Sigmoid colon (tissue), 7 donors: ENCODE results near the gene SLC17A2. TPM values are rescaled to one million over a fixed set of nuclear protein-coding genes. Genes with fewer than 3 reads are reported as not detected.

Experiments
- DNase-seq: peaks from one replicate; pipeline ENCODE4 v3.0.0-alpha.2; 2019
- H3K27ac ChIP-seq, 4 donors: fragments of 200-600 bp; sonication (generic); one replicate each; pipeline ENCODE4 v1.5.1; 2016 to 2019; ENCODE audit warnings: mild to moderate bottlenecking in 1 of 4
- H3K27me3 ChIP-seq, 3 donors: fragments of 200-600 bp; sonication (generic); one replicate each; pipeline ENCODE4 v1.5.1; 2019; ENCODE audit warnings: mild to moderate bottlenecking in 1 of 3
- H3K36me3 ChIP-seq, 4 donors: fragments of 200-600 bp; sonication (generic); one replicate each; pipeline ENCODE4 v1.5.1; 2016 to 2019
- H3K4me1 ChIP-seq, 4 donors: fragments of 200-600 bp; sonication (generic); one replicate each; pipeline ENCODE4 v1.5.1; 2017 to 2019
- H3K4me3 ChIP-seq, 4 donors: fragments of 200-600 bp; sonication (generic); one replicate each; pipeline ENCODE4 v1.5.1; 2017 to 2019; ENCODE audit warnings: mild to moderate bottlenecking in 2 of 4, moderate library complexity in 1 of 4
- H3K9me3 ChIP-seq, 4 donors: fragments of 200-600 bp in 3 of 4; sonication (generic) in 3 of 4; one replicate each; pipeline versions ENCODE4 v1.5.1 to v1.6.1; 2013 to 2019
- EP300 ChIP-seq, 4 donors: sonication (generic); formaldehyde crosslinking; IDR thresholded peaks; one replicate each; pipeline ENCODE4 v1.6.1; 2017; ENCODE audit warnings: antibody characterized with exemption in 4 of 4
- POLR2A ChIP-seq, 2 donors: fragments of 450-650 bp; IDR thresholded peaks; one replicate each; pipeline ENCODE4 v1.6.1; 2016; ENCODE audit warnings: antibody characterized with exemption in 2 of 2, mild to moderate bottlenecking in 2 of 2, moderate library complexity in 2 of 2
- POLR2AphosphoS5 ChIP-seq, 4 donors: sonication (generic); formaldehyde crosslinking; IDR thresholded peaks; one replicate each; pipeline ENCODE4 v1.6.1; 2017; ENCODE audit warnings: antibody characterized with exemption in 4 of 4
- WGBS, 2 donors: extraction: QIAGEN DNeasy Blood & Tissue Kit; methylation state at CpG; one replicate each; pipeline ENCODE4 v1.1.7; 2013; 5-methylcytosine and 5-hydroxymethylcytosine counted together
- intact Hi-C: fragments of 100-400 bp; cut with DNase I; formaldehyde crosslinking; loops from one replicate; pipeline ENCODE4 v1.15.1; 2023
- polyA plus RNA-seq, 3 donors: library from polyadenylated mRNA; stranded (reverse); fragments of 200-250 nt; gene quantifications; one replicate each; pipeline ENCODE4 v1.2.3, GENCODE V29; 2013
- total RNA-seq, 4 donors: library from RNA; depleted of rRNA; stranded (reverse); fragments of >200 nt; gene quantifications; one replicate each; pipeline ENCODE4 v1.1.0, GENCODE V29; 2016
- TF ChIP-seq, protein P1 (sequence below), 4 experiments: fragments of 450-650 bp in 3 of 4; fragments of 200-600 bp in 1 of 4; IDR thresholded peaks; one replicate each; pipeline ENCODE4 v1.5.1; 2016 to 2019; ENCODE audit warnings: antibody characterized with exemption in 4 of 4, mild to moderate bottlenecking in 3 of 4, moderate library complexity in 2 of 4
- donor health status: healthy with polysubstance abuse.
- donor health status: Bipolar disorder and iron deficiency.
- donor health status: healthy.

SLC17A2 gene
- total and polyA plus RNA-seq, 7 donors, result not detected

DNA sequence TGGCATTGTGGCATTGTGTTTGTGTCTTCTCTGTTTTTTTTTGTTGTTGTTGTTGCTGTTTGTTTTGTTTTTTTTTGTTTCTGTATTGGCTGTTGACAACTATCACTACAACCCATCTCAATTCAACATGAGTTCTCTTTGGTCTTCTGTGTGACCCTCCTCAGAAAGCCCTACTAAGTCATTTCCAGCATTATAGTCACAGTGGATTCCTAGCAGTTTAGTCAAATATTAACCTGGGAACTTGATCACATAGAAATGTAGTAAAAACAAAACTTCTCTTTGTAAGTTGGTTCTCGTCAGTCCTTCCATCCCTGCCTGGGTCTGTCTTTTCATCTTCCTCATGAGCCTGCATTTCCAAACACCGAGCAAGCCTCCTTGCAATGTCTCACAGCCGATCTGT, 16.8 kb downstream of the SLC17A2 start:
- TF ChIP-seq POLR2A (IDR thresholded peaks at IDR 0.05), result no peak
- H3K4me1 ChIP-seq, result no peaks in the 10 kb centered on the region
- 68 to 74% methylated on average over 3 of the region's 3 CpGs for WGBS, 2 donors

GRCh38 chr6:25911351-25911750, 19.1 kb downstream of the SLC17A2 start:
- H3K4me1 ChIP-seq, result no peaks in the 10 kb centered on the region
- H3K27ac ChIP-seq, result no peak overlapping the region
- intact Hi-C loops, result no loop called here
- H3K27me3 ChIP-seq, result no peaks in the 10 kb centered on the region
- no peak overlapping the region for H3K4me3 ChIP-seq
- H3K9me3 ChIP-seq, result no peaks in the 10 kb centered on the region
- DNase-seq, result no peak
- WGBS, 2 donors, result 10 to 56% methylated on average over 4 of the region's 4 CpGs
- no peak for TF ChIP-seq EP300 (IDR thresholded peaks at IDR 0.05)
- TF ChIP-seq, protein P1, sequence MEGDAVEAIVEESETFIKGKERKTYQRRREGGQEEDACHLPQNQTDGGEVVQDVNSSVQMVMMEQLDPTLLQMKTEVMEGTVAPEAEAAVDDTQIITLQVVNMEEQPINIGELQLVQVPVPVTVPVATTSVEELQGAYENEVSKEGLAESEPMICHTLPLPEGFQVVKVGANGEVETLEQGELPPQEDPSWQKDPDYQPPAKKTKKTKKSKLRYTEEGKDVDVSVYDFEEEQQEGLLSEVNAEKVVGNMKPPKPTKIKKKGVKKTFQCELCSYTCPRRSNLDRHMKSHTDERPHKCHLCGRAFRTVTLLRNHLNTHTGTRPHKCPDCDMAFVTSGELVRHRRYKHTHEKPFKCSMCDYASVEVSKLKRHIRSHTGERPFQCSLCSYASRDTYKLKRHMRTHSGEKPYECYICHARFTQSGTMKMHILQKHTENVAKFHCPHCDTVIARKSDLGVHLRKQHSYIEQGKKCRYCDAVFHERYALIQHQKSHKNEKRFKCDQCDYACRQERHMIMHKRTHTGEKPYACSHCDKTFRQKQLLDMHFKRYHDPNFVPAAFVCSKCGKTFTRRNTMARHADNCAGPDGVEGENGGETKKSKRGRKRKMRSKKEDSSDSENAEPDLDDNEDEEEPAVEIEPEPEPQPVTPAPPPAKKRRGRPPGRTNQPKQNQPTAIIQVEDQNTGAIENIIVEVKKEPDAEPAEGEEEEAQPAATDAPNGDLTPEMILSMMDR (IDR thresholded peaks at IDR 0.05), result no peak
- no peak for TF ChIP-seq POLR2AphosphoS5 (IDR thresholded peaks at IDR 0.05)
- no peak for TF ChIP-seq POLR2A (IDR thresholded peaks at IDR 0.05)
- H3K36me3 ChIP-seq, result no peaks in the 10 kb centered on the region

More for the DNA sequence above, 16.8 kb downstream of the SLC17A2 start:
- Histone ChIP-seq H3K27ac (no peak overlapping the region), H3K9me3 (no peaks in the 10 kb centered on the region), H3K36me3 (no peaks in the 10 kb centered on the region), H3K4me3 (no peak overlapping the region), H3K27me3 (no peaks in the 10 kb centered on the region)
- DNase-seq, result no peak
- intact Hi-C loops, result no loop called here

- no peak overlapping the region for H3K4me3 ChIP-seq
- intact Hi-C loops, result no loop called here
- H3K36me3 ChIP-seq, result no peaks in the 10 kb centered on the region
- no peak overlapping the region for H3K27ac ChIP-seq
- DNase-seq, result no peak
- TF ChIP-seq POLR2A (IDR thresholded peaks at IDR 0.05), result no peak
- TF ChIP-seq, protein P1 (IDR thresholded peaks at IDR 0.05), result no peak
- no peak for TF ChIP-seq EP300 (IDR thresholded peaks at IDR 0.05)
- TF ChIP-seq POLR2AphosphoS5 (IDR thresholded peaks at IDR 0.05), result no peak
- WGBS, 2 donors, result 67 to 82% methylated on average over 1 of the region's 1 CpG
- no peaks in the 10 kb centered on the region for H3K4me1 ChIP-seq
- no peaks in the 10 kb centered on the region for H3K9me3 ChIP-seq
- H3K27me3 ChIP-seq, result no peaks in the 10 kb centered on the region
Observed at GRCh38 chr6:25907475-25908014, 22.9 kb downstream of the SLC17A2 start.

- Histone ChIP-seq H3K4me1 (no peaks in the 10 kb centered on the region), H3K9me3 (no peaks in the 10 kb centered on the region), H3K4me3 (no peak overlapping the region), H3K27ac (no peak overlapping the region), H3K36me3 (no peaks in the 10 kb centered on the region), H3K27me3 (no peaks in the 10 kb centered on the region)
- no peak for TF ChIP-seq POLR2AphosphoS5 (IDR thresholded peaks at IDR 0.05)
- TF ChIP-seq POLR2A (IDR thresholded peaks at IDR 0.05), result no peak
- TF ChIP-seq EP300 (IDR thresholded peaks at IDR 0.05), result no peak
- TF ChIP-seq, protein P1 (IDR thresholded peaks at IDR 0.05), result no peak
- intact Hi-C loops, result no loop called here
- 94 to 96% methylated on average over 4 of the region's 4 CpGs for WGBS, 2 donors
- DNase-seq, result no peak
Observed at GRCh38 chr6:25903467-25904099, 26.9 kb downstream of the SLC17A2 start.

DNA sequence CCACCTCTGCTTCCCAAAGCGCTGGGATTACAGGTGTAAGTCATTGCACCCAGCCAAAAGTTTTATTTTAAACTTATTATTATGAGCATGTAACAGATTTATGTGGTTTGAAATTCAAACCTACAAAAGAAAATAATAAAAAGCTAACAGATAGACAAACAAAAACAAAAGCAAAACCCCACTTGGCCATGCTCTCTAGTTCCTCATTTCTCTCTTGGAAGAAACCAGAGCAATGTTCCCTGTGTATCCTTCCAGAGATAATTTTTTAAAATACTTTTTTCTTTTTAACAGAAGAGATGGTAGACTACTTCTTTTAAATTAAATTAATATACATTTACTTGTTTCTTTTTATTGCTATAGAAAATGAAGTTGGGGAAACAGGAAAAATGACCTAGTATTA, 28.4 kb downstream of the SLC17A2 start:
- no peak for DNase-seq
- Histone ChIP-seq H3K4me3 (no peak overlapping the region), H3K36me3 (no peaks in the 10 kb centered on the region), H3K4me1 (no peaks in the 10 kb centered on the region), H3K27me3 (no peaks in the 10 kb centered on the region), H3K27ac (no peak overlapping the region), H3K9me3 (no peaks in the 10 kb centered on the region)
- WGBS, 2 donors, result 96 to 97% methylated on average over 1 of the region's 1 CpG
- intact Hi-C loops, result no loop called here
- no peak for TF ChIP-seq EP300 (IDR thresholded peaks at IDR 0.05)
- TF ChIP-seq POLR2AphosphoS5 (IDR thresholded peaks at IDR 0.05), result no peak
- no peak for TF ChIP-seq POLR2A (IDR thresholded peaks at IDR 0.05)
- TF ChIP-seq, protein P1 (IDR thresholded peaks at IDR 0.05), result no peak
